Stimulated activated naive CD8-positive, alpha-beta T cell treated with anti-CD3 and anti-CD28 coated beads, Interleukin-15, Interleukin-2, amounts not matched to agents 100 ng/mL and 50 ng/mL, for 24 hours (primary cell): ENCODE results near the gene SDR39U1.

Experiments used
- H3K27ac Mint-ChIP-seq: one replicate; pipeline ENCODE4 v1.8.0; 2021; ENCODE audit warnings: mild to moderate bottlenecking, mixed read lengths
- H3K27me3 Mint-ChIP-seq: one replicate; pipeline ENCODE4 v1.8.0; 2021; ENCODE audit warnings: mixed read lengths
- H3K36me3 Mint-ChIP-seq: one replicate; pipeline ENCODE4 v1.8.0; 2021; ENCODE audit warnings: low read depth, mixed read lengths
- H3K4me1 Mint-ChIP-seq: one replicate; pipeline ENCODE4 v1.8.0; 2021; ENCODE audit warnings: low read depth, mixed read lengths
- H3K4me3 Mint-ChIP-seq: one replicate; pipeline ENCODE4 v1.8.0; 2021; ENCODE audit warnings: mild to moderate bottlenecking, mixed read lengths
- H3K9me3 Mint-ChIP-seq: one replicate; pipeline ENCODE4 v1.8.0; 2021; ENCODE audit warnings: mixed read lengths

The SDR39U1 gene

GRCh38 chr14:24436355-24437019, 6.1 kb downstream of the SDR39U1 start:
- Mint-ChIP-seq H3K27ac (peak overlapping the region; percentile 81), H3K4me1 (peaks cover 64% of the 10 kb centered on the region), H3K36me3 (peaks cover 60% of the 10 kb centered on the region), H3K9me3 (no peaks in the 10 kb centered on the region), H3K4me3 (peak overlapping the region; percentile 29), H3K27me3 (no peaks in the 10 kb centered on the region)

GRCh38 chr14:24435998-24436354, 6.6 kb downstream of the SDR39U1 start:
- H3K27me3 Mint-ChIP-seq: no peaks in the 10 kb centered on the region
- H3K36me3 Mint-ChIP-seq: peaks cover 56% of the 10 kb centered on the region
- no peak overlapping the region for H3K4me3 Mint-ChIP-seq
- peaks cover 64% of the 10 kb centered on the region for H3K4me1 Mint-ChIP-seq
- no peaks in the 10 kb centered on the region for H3K9me3 Mint-ChIP-seq
- H3K27ac Mint-ChIP-seq: no peak overlapping the region

- H3K4me1 Mint-ChIP-seq: peaks cover 60% of the 10 kb centered on the region
Measured at GRCh38 chr14:24435192-24435810, 7.3 kb downstream of the SDR39U1 start.

GRCh38 chr14:24434676-24435075, 7.9 kb downstream of the SDR39U1 start:
- peaks cover 48% of the 10 kb centered on the region for H3K36me3 Mint-ChIP-seq
- no peak overlapping the region for H3K27ac Mint-ChIP-seq
- peaks cover 56% of the 10 kb centered on the region for H3K4me1 Mint-ChIP-seq
- no peaks in the 10 kb centered on the region for H3K27me3 Mint-ChIP-seq
- no peaks in the 10 kb centered on the region for H3K9me3 Mint-ChIP-seq
- no peak overlapping the region for H3K4me3 Mint-ChIP-seq

More at GRCh38 chr14:24435192-24435810, 7.3 kb downstream of the SDR39U1 start:
- Mint-ChIP-seq H3K36me3 (peaks cover 50% of the 10 kb centered on the region), H3K27me3 (no peaks in the 10 kb centered on the region), H3K4me3 (no peak overlapping the region), H3K9me3 (no peaks in the 10 kb centered on the region), H3K27ac (no peak overlapping the region)

GRCh38 chr14:24434036-24434435, 8.5 kb downstream of the SDR39U1 start:
- Mint-ChIP-seq H3K36me3 (peaks cover 41% of the 10 kb centered on the region), H3K4me1 (peaks cover 55% of the 10 kb centered on the region), H3K27me3 (no peaks in the 10 kb centered on the region), H3K9me3 (no peaks in the 10 kb centered on the region), H3K4me3 (no peak overlapping the region), H3K27ac (no peak overlapping the region)

GRCh38 chr14:24432259-24433131, 10.1 kb downstream of the SDR39U1 start:
- no peaks in the 10 kb centered on the region for H3K9me3 Mint-ChIP-seq
- no peak overlapping the region for H3K27ac Mint-ChIP-seq
- H3K4me1 Mint-ChIP-seq: peaks cover 47% of the 10 kb centered on the region
- no peaks in the 10 kb centered on the region for H3K27me3 Mint-ChIP-seq
- peaks cover 28% of the 10 kb centered on the region for H3K36me3 Mint-ChIP-seq
- peak overlapping the region; percentile 20 for H3K4me3 Mint-ChIP-seq

GRCh38 chr14:24431569-24432258, 10.9 kb downstream of the SDR39U1 start:
- H3K9me3 Mint-ChIP-seq: no peaks in the 10 kb centered on the region
- peaks cover 24% of the 10 kb centered on the region for H3K36me3 Mint-ChIP-seq
- H3K27ac Mint-ChIP-seq: peak overlapping the region; percentile 92
- peak overlapping the region; percentile 91 for H3K4me3 Mint-ChIP-seq
- peaks cover 45% of the 10 kb centered on the region for H3K4me1 Mint-ChIP-seq
- no peaks in the 10 kb centered on the region for H3K27me3 Mint-ChIP-seq

GRCh38 chr14:24430682-24431568, 11.7 kb downstream of the SDR39U1 start:
- Mint-ChIP-seq H3K27ac (peak overlapping the region; percentile 92), H3K36me3 (peaks cover 21% of the 10 kb centered on the region), H3K9me3 (no peaks in the 10 kb centered on the region)

GRCh38 chr14:24430143-24430681, 12.4 kb downstream of the SDR39U1 start:
- no peaks in the 10 kb centered on the region for H3K9me3 Mint-ChIP-seq
- peaks cover 46% of the 10 kb centered on the region for H3K4me1 Mint-ChIP-seq
- H3K36me3 Mint-ChIP-seq: peaks cover 21% of the 10 kb centered on the region
- no peaks in the 10 kb centered on the region for H3K27me3 Mint-ChIP-seq
- peak overlapping the region; percentile 91 for H3K4me3 Mint-ChIP-seq
- peak overlapping the region; percentile 92 for H3K27ac Mint-ChIP-seq

More at GRCh38 chr14:24430682-24431568, 11.7 kb downstream of the SDR39U1 start:
- Mint-ChIP-seq H3K4me1 (peaks cover 47% of the 10 kb centered on the region), H3K27me3 (no peaks in the 10 kb centered on the region), H3K4me3 (peak overlapping the region; percentile 91)

GRCh38 chr14:24429395-24430142, 13.0 kb downstream of the SDR39U1 start, which contains the start of the genes CBLN3 and KHNYN:
Gene CBLN3, minus strand, starts transcription at chr14:24429668. Its CDS starts 614 bp downstream, at chr14:24429054.
Gene KHNYN, plus strand, starts transcription at chr14:24429954. Its CDS starts 777 bp downstream, at chr14:24430731.
- Mint-ChIP-seq H3K27ac (peak within 1 kb of the TSS; percentile 95), H3K36me3 (peaks cover 21% of the 10 kb centered on the region), H3K4me1 (peaks cover 46% of the 10 kb centered on the region), H3K27me3 (no peaks in the 10 kb centered on the region), H3K9me3 (no peaks in the 10 kb centered on the region), H3K4me3 (peak within 1 kb of the TSS; percentile 91)

GRCh38 chr14:24428628-24429394, 13.8 kb downstream of the SDR39U1 start:
- Mint-ChIP-seq H3K4me1 (peaks cover 46% of the 10 kb centered on the region), H3K27me3 (no peaks in the 10 kb centered on the region), H3K9me3 (no peaks in the 10 kb centered on the region), H3K27ac (peak overlapping the region; percentile 95), H3K36me3 (peaks cover 18% of the 10 kb centered on the region), H3K4me3 (peak overlapping the region; percentile 88)
